Measurements from ENCODE around the gene SWAP70.

SWAP70 gene

GRCh38 chr11:9763301-9763700 is 99.4 kb downstream of the SWAP70 start:
- Mint-ChIP-seq H3K27ac (peak overlapping the region; percentile 70 to 80 (median 77)), H3K27me3 (ENCODE audit: low read depth) (peaks cover 4% of the 10 kb centered on the region), H3K36me3 (ENCODE audit: low read depth) (peaks cover 4% of the 10 kb centered on the region), H3K9me3 (no peaks in the 10 kb centered on the region), H3K4me1 (peaks cover 88% of the 10 kb centered on the region), H3K4me3 (peak overlapping the region in 1 of 3 experiments; percentile 66)
- no peak for TF ChIP-seq CTCF (IDR thresholded peaks at IDR 0.05; ENCODE audit: unreplicated experiment in 3 of 3)

- H3K4me1 Mint-ChIP-seq: peaks cover 88% of the 10 kb centered on the region
- no peaks in the 10 kb centered on the region for H3K9me3 Mint-ChIP-seq
- peak overlapping the region; percentile 95 to 99 (median 98) for H3K27ac Mint-ChIP-seq
- peaks cover 4% of the 10 kb centered on the region for H3K36me3 Mint-ChIP-seq (ENCODE audit: low read depth)
- no peaks in the 10 kb centered on the region for H3K27me3 Mint-ChIP-seq (ENCODE audit: low read depth)
- peak overlapping the region; percentile 60 to 81 (median 81) for H3K4me3 Mint-ChIP-seq
- TF ChIP-seq CTCF (IDR thresholded peaks at IDR 0.05; ENCODE audit: unreplicated experiment in 3 of 3): no peak
Observed at GRCh38 chr11:9765320-9766101, 101.6 kb downstream of the SWAP70 start.

- Mint-ChIP-seq H3K4me1 (peaks cover 83% of the 10 kb centered on the region), H3K27me3 (ENCODE audit: low read depth) (no peaks in the 10 kb centered on the region), H3K36me3 (ENCODE audit: low read depth) (peaks cover 13% of the 10 kb centered on the region), H3K27ac (peak overlapping the region in 2 of 3 experiments; percentile 19 to 95), H3K4me3 (no peak overlapping the region), H3K9me3 (no peaks in the 10 kb centered on the region)
- no peak for TF ChIP-seq CTCF (IDR thresholded peaks at IDR 0.05; ENCODE audit: unreplicated experiment in 3 of 3)
Observed at GRCh38 chr11:9769621-9770020, 105.7 kb downstream of the SWAP70 start.

- peak overlapping the region in 1 of 3 experiments; percentile 26 for H3K4me3 Mint-ChIP-seq
- no peak for TF ChIP-seq CTCF (IDR thresholded peaks at IDR 0.05; ENCODE audit: unreplicated experiment in 3 of 3)
- peaks cover 80% of the 10 kb centered on the region for H3K4me1 Mint-ChIP-seq
- peak overlapping the region; percentile 55 to 67 (median 55) for H3K27ac Mint-ChIP-seq
- no peaks in the 10 kb centered on the region for H3K27me3 Mint-ChIP-seq (ENCODE audit: low read depth)
- peaks cover 22% of the 10 kb centered on the region for H3K36me3 Mint-ChIP-seq (ENCODE audit: low read depth)
- H3K9me3 Mint-ChIP-seq: no peaks in the 10 kb centered on the region
Observed at GRCh38 chr11:9771071-9771511, 107.2 kb downstream of the SWAP70 start.

GRCh38 chr11:9772218-9772617 is 108.3 kb downstream of the SWAP70 start:
- TF ChIP-seq CTCF (IDR thresholded peaks at IDR 0.05; ENCODE audit: unreplicated experiment in 3 of 3): no peak
- Mint-ChIP-seq H3K4me3 (no peak overlapping the region), H3K9me3 (no peaks in the 10 kb centered on the region), H3K27ac (peak overlapping the region in 2 of 3 experiments; percentile 26 to 55), H3K4me1 (peaks cover 69% of the 10 kb centered on the region), H3K27me3 (ENCODE audit: low read depth) (no peaks in the 10 kb centered on the region), H3K36me3 (ENCODE audit: low read depth) (peaks cover 18% of the 10 kb centered on the region)

GRCh38 chr11:9773524-9773923 is 109.6 kb downstream of the SWAP70 start:
- Mint-ChIP-seq H3K36me3 (ENCODE audit: low read depth) (peaks cover 27% of the 10 kb centered on the region), H3K27ac (peak overlapping the region in 1 of 3 experiments; percentile 36), H3K9me3 (no peaks in the 10 kb centered on the region), H3K27me3 (ENCODE audit: low read depth) (no peaks in the 10 kb centered on the region), H3K4me1 (peaks cover 56% of the 10 kb centered on the region), H3K4me3 (no peak overlapping the region)
- TF ChIP-seq CTCF (IDR thresholded peaks at IDR 0.05; ENCODE audit: unreplicated experiment in 3 of 3): no peak

All from nephron (organoid).